GM23338 (cell line): Measurements from ENCODE around the gene PODN.

Experiments used
- EZH2 ChIP-seq: fragments of 200-600 bp; sonication (generic); IDR thresholded peaks from one replicate; pipeline ENCODE4 v1.8.0; 2017; ENCODE audit warnings: antibody characterized with exemption, mild to moderate bottlenecking, low read depth; ENCODE audit not compliant: unreplicated experiment
- POLR2AphosphoS5 ChIP-seq: IDR thresholded peaks from 2 replicates; pipeline ENCODE4 v1.6.1; 2016; ENCODE audit warnings: antibody characterized with exemption, low read depth
- REST ChIP-seq: IDR thresholded peaks from one replicate; pipeline ENCODE4 v1.6.1; 2018; ENCODE audit warnings: antibody characterized with exemption; ENCODE audit not compliant: unreplicated experiment
- TF ChIP-seq, protein P1 (sequence below), 2 experiments: fragments of 200-600 bp in 1 of 2; sonication (generic) in 1 of 2; conservative IDR thresholded peaks; 2 replicates each; pipeline versions ENCODE4 v1.5.1 to v1.6.1; 2016 to 2017; ENCODE audit warnings: antibody characterized with exemption in 2 of 2, low read depth in 2 of 2, mild to moderate bottlenecking in 2 of 2, moderate library complexity in 1 of 2

GRCh38 chr1:53129891-53130597 lies 68.0 kb downstream of the PODN start:
- TF ChIP-seq REST (no peak), POLR2AphosphoS5 (no peak), EZH2 (no peak)
- TF ChIP-seq, protein P1, sequence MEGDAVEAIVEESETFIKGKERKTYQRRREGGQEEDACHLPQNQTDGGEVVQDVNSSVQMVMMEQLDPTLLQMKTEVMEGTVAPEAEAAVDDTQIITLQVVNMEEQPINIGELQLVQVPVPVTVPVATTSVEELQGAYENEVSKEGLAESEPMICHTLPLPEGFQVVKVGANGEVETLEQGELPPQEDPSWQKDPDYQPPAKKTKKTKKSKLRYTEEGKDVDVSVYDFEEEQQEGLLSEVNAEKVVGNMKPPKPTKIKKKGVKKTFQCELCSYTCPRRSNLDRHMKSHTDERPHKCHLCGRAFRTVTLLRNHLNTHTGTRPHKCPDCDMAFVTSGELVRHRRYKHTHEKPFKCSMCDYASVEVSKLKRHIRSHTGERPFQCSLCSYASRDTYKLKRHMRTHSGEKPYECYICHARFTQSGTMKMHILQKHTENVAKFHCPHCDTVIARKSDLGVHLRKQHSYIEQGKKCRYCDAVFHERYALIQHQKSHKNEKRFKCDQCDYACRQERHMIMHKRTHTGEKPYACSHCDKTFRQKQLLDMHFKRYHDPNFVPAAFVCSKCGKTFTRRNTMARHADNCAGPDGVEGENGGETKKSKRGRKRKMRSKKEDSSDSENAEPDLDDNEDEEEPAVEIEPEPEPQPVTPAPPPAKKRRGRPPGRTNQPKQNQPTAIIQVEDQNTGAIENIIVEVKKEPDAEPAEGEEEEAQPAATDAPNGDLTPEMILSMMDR (conservative IDR thresholded peaks at IDR 0.05; ENCODE audit: low read depth in 2 of 2): no peak
